Uterus (tissue), 4 donors: ENCODE results near the gene KHK. TPM values are rescaled to one million over a fixed set of nuclear protein-coding genes. Genes with fewer than 3 reads are reported as not detected.

ENCODE experiments used
- DNase-seq, 2 donors: peaks; one replicate each; pipeline ENCODE4 v3.0.0-alpha.2; 2019 to 2020
- H3K27ac ChIP-seq, 2 donors: fragments of 200-600 bp; sonication (generic); 1 replicate in 1 of 2; 2 replicates in 1 of 2; pipeline ENCODE4 v1.5.1; 2016 to 2018
- H3K27me3 ChIP-seq, 2 donors: fragments of 200-600 bp; sonication (generic); one replicate each; pipeline ENCODE4 v1.5.1; 2018 to 2019; ENCODE audit warnings: control low read depth in 1 of 2
- H3K36me3 ChIP-seq, 2 donors: fragments of 200-600 bp; sonication (generic); one replicate each; pipeline ENCODE4 v1.5.1; 2019; ENCODE audit warnings: control low read depth in 1 of 2
- H3K4me1 ChIP-seq, 2 donors: fragments of 200-600 bp; sonication (generic); one replicate each; pipeline ENCODE4 v1.5.1; 2018 to 2019; ENCODE audit warnings: control low read depth in 1 of 2
- H3K4me3 ChIP-seq, 2 donors: fragments of 200-600 bp; sonication (generic); 1 replicate in 1 of 2; 2 replicates in 1 of 2; pipeline ENCODE4 v1.5.1; 2018 to 2019; ENCODE audit warnings: mild to moderate bottlenecking in 1 of 2
- H3K9me3 ChIP-seq, 2 donors: fragments of 200-600 bp; sonication (generic); one replicate each; pipeline ENCODE4 v1.5.1; 2019; ENCODE audit warnings: control low read depth in 1 of 2
- POLR2A ChIP-seq, 2 donors: fragments of 450-650 bp; IDR thresholded peaks; one replicate each; pipeline ENCODE4 v1.6.1; 2016; ENCODE audit warnings: antibody characterized with exemption in 2 of 2, mild to moderate bottlenecking in 1 of 2, moderate library complexity in 1 of 2
- intact Hi-C: fragments of 100-400 bp; cut with DNase I; formaldehyde crosslinking; loops from one replicate; pipeline ENCODE4 v1.15.1; 2023; ENCODE audit warnings: low total_unique reads
- total RNA-seq, 4 donors: library from RNA; depleted of rRNA in 3 of 4; stranded (reverse); fragments of >200 nt in 3 of 4; gene quantifications; one replicate each; pipeline versions ENCODE4 v1.1.0 to v1.2.4, GENCODE V29; 2014 to 2023
- TF ChIP-seq, protein P1 (sequence below), 4 experiments: fragments of 200-600 bp in 2 of 4; fragments of 450-650 bp in 2 of 4; sonication (generic) in 2 of 4; IDR thresholded peaks; one replicate each; pipeline ENCODE4 v1.5.1; 2016 to 2019; ENCODE audit warnings: antibody characterized with exemption in 4 of 4, mild to moderate bottlenecking in 2 of 4, moderate library complexity in 1 of 4
- donor health status: DM: yes; HTN: yes; CAD: no.

KHK gene
- total RNA-seq, 4 donors from 2014 or later = 1.0 to 21.6 (median 5.4) TPM

DNA sequence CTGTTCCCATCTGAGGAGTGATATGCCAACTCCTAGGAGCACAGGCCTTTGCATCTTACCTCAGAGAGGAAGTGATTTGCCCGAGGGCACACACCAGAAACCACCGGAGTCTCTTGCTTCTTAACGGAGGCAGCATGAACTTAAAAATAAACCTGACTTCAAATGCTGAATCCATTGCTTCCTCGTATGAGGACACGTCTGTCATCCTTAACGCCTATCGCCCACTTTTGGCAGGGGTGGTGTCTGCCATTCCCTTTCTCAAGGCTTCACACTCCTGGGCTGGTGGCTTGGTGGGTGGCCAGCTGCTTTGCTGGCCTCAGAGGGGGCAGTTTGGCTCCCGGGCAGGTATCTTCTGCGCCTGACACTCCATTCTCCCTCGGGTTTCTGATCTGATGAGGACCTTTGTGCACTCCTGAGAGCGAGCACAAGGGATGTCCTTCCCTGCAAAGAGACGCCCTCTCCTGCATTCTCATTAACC lies 48.9 kb downstream of the KHK start:
- DNase-seq = no peak
- Histone ChIP-seq H3K27ac (no peak overlapping the region), H3K4me1 (peaks cover 0 to 12% of the 10 kb centered on the region in 2 donors), H3K9me3 (no peaks in the 10 kb centered on the region), H3K36me3 (no peaks in the 10 kb centered on the region), H3K27me3 (no peaks in the 10 kb centered on the region), H3K4me3 (no peak overlapping the region)
- TF ChIP-seq, protein P1, sequence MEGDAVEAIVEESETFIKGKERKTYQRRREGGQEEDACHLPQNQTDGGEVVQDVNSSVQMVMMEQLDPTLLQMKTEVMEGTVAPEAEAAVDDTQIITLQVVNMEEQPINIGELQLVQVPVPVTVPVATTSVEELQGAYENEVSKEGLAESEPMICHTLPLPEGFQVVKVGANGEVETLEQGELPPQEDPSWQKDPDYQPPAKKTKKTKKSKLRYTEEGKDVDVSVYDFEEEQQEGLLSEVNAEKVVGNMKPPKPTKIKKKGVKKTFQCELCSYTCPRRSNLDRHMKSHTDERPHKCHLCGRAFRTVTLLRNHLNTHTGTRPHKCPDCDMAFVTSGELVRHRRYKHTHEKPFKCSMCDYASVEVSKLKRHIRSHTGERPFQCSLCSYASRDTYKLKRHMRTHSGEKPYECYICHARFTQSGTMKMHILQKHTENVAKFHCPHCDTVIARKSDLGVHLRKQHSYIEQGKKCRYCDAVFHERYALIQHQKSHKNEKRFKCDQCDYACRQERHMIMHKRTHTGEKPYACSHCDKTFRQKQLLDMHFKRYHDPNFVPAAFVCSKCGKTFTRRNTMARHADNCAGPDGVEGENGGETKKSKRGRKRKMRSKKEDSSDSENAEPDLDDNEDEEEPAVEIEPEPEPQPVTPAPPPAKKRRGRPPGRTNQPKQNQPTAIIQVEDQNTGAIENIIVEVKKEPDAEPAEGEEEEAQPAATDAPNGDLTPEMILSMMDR (IDR thresholded peaks at IDR 0.05) = no peak
- no peak for TF ChIP-seq POLR2A (IDR thresholded peaks at IDR 0.05)
- intact Hi-C loops = loop anchor here (10.0 kb wide), 1 partner anchor 59 kb away; no protein-coding TSS in a partner anchor

DNA sequence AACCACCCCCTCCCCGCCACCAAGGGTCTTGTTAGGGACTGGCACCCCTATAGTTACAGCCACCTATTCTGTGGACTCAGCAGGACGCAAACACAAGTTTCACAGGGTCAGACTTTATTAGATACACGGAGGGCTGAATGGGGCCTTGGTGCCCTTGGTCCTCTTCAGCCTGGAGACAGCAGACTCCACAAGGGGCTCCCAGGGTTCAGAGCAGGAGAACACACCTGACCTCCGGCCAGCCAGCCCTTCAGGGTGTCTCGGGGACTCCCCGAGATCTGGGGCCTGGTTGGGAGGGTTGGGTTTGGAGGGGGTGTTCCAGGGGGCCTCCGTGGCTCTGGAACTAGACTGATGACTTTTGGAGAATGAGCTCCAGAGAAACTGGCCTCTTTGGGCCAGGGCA lies 50.2 kb downstream of the KHK start:
- no peak for DNase-seq
- no peak overlapping the region for H3K4me3 ChIP-seq
- H3K4me1 ChIP-seq = peaks cover 0 to 12% of the 10 kb centered on the region in 2 donors
- H3K27me3 ChIP-seq = no peaks in the 10 kb centered on the region
- no peak for TF ChIP-seq POLR2A (IDR thresholded peaks at IDR 0.05)
- TF ChIP-seq, protein P1 (IDR thresholded peaks at IDR 0.05) = no peak
- H3K36me3 ChIP-seq = no peaks in the 10 kb centered on the region
- intact Hi-C loops = loop anchor here (10.0 kb wide), 1 partner anchor 58 kb away; no protein-coding TSS in a partner anchor
- no peak overlapping the region for H3K27ac ChIP-seq
- no peaks in the 10 kb centered on the region for H3K9me3 ChIP-seq

DNA sequence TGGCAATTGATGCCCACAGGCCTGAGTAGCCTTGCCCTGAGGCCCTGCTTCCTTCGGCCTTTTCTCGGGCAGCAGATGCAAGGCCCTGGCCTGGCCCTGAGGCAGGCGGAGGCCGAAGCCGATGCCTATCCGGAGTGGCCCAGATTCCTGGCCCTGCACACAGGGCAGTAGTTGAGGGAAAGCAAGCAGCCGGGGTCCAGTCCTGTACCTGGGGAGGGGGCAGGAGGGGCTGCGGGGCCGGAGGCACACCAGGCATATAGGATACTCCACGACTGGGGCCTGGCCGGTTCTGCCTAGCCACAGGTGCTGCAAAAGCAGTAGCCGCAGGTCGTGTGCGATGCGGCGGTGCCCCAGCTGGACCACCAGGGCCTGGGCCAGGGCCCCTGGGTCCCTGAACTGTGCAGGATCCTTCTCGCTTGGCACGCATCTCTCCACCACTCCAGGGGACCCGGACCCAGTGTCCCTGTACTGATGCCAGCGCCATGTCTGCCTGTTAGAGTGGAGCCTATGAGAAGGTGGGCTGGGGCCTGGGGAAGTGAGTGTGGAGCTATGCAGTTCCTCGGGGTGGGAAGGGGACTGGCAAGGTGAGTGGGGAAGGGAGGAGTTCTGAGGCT lies 50.9 kb downstream of the KHK start:
- DNase-seq = no peak
- no peak overlapping the region for H3K27ac ChIP-seq
- intact Hi-C loops = loop anchor here (10.0 kb wide), 1 partner anchor 57 kb away; no protein-coding TSS in a partner anchor
- peaks cover 0 to 12% of the 10 kb centered on the region in 2 donors for H3K4me1 ChIP-seq
- no peaks in the 10 kb centered on the region for H3K9me3 ChIP-seq
- TF ChIP-seq POLR2A (IDR thresholded peaks at IDR 0.05) = no peak
- H3K27me3 ChIP-seq = no peaks in the 10 kb centered on the region
- no peak overlapping the region for H3K4me3 ChIP-seq
- no peaks in the 10 kb centered on the region for H3K36me3 ChIP-seq

DNA sequence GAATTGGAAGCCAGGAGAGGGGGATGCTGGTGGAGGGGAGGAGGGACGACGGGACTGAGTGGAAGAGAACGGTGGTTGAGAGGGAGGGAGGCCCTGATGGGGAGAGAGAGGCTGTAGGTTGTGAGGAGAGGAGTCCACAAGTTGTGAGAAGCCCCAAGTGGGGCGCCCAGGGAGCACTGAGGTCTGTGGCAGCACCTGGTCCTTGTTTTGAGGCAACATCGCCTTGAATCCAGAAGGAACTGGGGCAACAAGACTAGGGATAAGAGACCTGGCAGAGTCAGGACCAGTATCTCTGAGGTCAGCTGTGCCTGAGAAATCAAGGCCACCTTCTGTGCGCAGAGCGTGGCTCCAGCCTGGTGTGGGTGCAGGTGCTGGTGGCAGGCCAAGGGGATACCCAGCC lies 51.5 kb downstream of the KHK start:
- intact Hi-C loops = loop anchor here (10.0 kb wide), 1 partner anchor 57 kb away; no protein-coding TSS in a partner anchor
- Histone ChIP-seq H3K27me3 (no peaks in the 10 kb centered on the region), H3K9me3 (no peaks in the 10 kb centered on the region), H3K36me3 (no peaks in the 10 kb centered on the region), H3K4me3 (no peak overlapping the region), H3K4me1 (peaks cover 0 to 6% of the 10 kb centered on the region in 2 donors), H3K27ac (no peak overlapping the region)
- TF ChIP-seq, protein P1 (IDR thresholded peaks at IDR 0.05) = no peak
- no peak for TF ChIP-seq POLR2A (IDR thresholded peaks at IDR 0.05)
- no peak for DNase-seq

DNA sequence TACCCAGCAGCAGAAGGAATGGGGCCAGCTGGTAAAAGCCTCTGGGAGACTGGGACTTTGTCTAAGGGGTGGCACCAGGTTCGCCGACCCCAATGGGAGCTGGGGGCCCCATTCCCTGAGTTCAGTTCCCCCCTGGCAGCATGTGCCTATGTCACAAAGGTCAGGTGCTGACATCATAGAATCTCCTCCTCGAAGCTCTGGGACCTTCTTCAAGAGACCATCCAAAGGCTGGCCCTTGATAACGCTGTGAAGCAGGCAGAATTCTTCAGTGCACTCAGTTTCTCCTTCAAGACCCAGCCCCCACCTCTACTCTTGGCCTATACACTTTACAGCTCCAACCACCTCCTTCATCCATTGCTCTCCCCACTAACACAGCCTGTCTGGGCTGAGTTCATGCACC lies 52.7 kb downstream of the KHK start, which contains the start of gene PRR30:
TSS of gene PRR30 (minus strand) at position 101 of the 400 bp plus-strand sequence. CDS start 1,081 bp downstream, outside the sequence.
- Histone ChIP-seq H3K4me1 (no peaks in the 10 kb centered on the region), H3K9me3 (no peaks in the 10 kb centered on the region), H3K27ac (no peak within 1 kb of the TSS), H3K27me3 (no peaks in the 10 kb centered on the region), H3K4me3 (no peak within 1 kb of the TSS), H3K36me3 (no peaks in the 10 kb centered on the region)
- intact Hi-C loops = loop anchor here (10.0 kb wide), 1 partner anchor 55 kb away; no protein-coding TSS in a partner anchor
- TF ChIP-seq, protein P1 (IDR thresholded peaks at IDR 0.05) = no peak
- no peak for TF ChIP-seq POLR2A (IDR thresholded peaks at IDR 0.05)
- no peak for DNase-seq
